Right cardiac atrium (tissue), 5 donors: ENCODE data around the gene MYBPHL. TPM values are rescaled to one million over a fixed set of nuclear protein-coding genes. Genes with fewer than 3 reads are reported as not detected.
"Not testable (repeated sequence)": the region's sequence is repeated elsewhere in the genome, so short reads cannot be mapped to it uniquely, and the experiment has no call there.

Source experiments
- ATAC-seq, 2 donors: fragments of 200-7000 bp; cut with Tn5 transposase; one replicate each; pipeline versions ENCODE4 v1.8.0 to v1.9.1; 2020; ENCODE audit warnings: moderate library complexity in 2 of 2, mild to moderate bottlenecking in 1 of 2
- DNase-seq, 3 donors: peaks; one replicate each; pipeline ENCODE4 v3.0.0-alpha.2; 2020
- H3K27ac ChIP-seq: one replicate; pipeline ENCODE4 v1.5.1; 2013; ENCODE audit warnings: mild to moderate bottlenecking, low read length, control low read depth, moderate library complexity
- H3K27me3 ChIP-seq: one replicate; pipeline ENCODE4 v1.6.1; 2013; ENCODE audit not compliant: control insufficient read depth, insufficient read depth
- H3K4me1 ChIP-seq: one replicate; pipeline ENCODE4 v1.6.1; 2013; ENCODE audit warnings: low read length; ENCODE audit not compliant: control insufficient read depth, insufficient read depth
- H3K4me3 ChIP-seq: one replicate; pipeline ENCODE4 v1.5.1; 2013; ENCODE audit warnings: low read length, control low read depth
- H3K9me3 ChIP-seq: one replicate; pipeline ENCODE4 v1.6.1; 2013; ENCODE audit warnings: low read length; ENCODE audit not compliant: control insufficient read depth
- WGBS: extraction: QIAGEN DNeasy Blood & Tissue Kit; methylation state at CpG from one replicate; pipeline ENCODE4 v1.1.7; 2013; 5-methylcytosine and 5-hydroxymethylcytosine counted together
- intact Hi-C, 4 donors: fragments of 100-400 bp; cut with DNase I; formaldehyde crosslinking; loops; one replicate each; pipeline versions ENCODE4 v1.11.0 to v1.14.0; 2022 to 2023
- polyA plus RNA-seq: library from polyadenylated mRNA; stranded (reverse); fragments of 200-250 nt; gene quantifications from one replicate; pipeline ENCODE4 v1.2.3, GENCODE V29; 2013
- total RNA-seq, 4 donors: library from RNA; stranded (reverse); fragmentation: NEBNext Ultra II Directional; extraction: Animal tissue kit (Norgen Biotek cat#: 25700); gene quantifications; one replicate each; pipeline ENCODE4 v1.2.1, GENCODE V29; 2021
- donor health status: healthy with polysubstance abuse.
- donor health status: DM: no; HTN: yes; CAD: no.
- donor health status: DM: no; HTN: no; CAD: no.
- donor health status: DM: no; HTN: yes; CAD: no; lungs with severe emphysema.
- donor health status: DM: yes; HTN: yes; CAD: no.

Gene MYBPHL
- total and polyA plus RNA-seq, 5 donors: 115 to 521 (median 264) TPM

DNA sequence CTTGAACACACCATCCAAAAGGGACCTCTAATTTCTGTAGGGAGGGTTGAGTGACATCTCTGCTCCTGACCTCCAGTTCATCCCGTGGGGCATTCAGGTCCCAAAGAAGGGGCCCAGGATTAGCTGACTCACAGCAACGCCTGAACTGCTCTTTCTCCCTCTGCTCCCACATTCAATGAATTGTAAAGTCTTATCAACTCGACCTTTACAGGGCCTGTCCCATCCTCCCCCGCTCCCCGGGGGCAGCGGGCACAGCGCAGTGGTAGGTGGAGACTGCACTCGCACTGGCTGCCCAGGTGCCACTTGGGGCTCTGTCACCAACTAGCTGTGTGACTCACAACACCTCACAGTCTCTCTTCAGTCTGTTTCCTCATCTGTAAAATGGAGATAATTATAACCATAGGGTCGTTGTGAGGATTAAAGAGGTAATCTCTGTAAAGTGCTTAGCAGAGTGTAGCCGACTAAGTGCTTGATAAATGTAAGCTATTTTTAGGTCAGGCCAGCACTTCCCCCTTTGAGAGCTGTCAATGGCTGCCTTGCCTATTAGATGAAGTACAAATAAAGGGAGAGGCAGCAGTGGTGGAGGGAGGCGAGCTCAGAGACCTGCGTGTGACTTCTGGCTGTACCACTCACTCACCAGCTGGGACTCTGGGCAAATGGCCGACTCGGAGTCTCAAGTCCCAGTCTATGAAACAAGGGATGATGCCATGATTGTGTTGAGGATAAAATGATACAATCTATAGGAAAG lies 637 bp upstream of the MYBPHL start:
- WGBS: 34% methylated on average over 14 of the region's 14 CpGs
- DNase-seq (peak; percentile 68 to 89 (median 86)), ATAC-seq (peak; percentile 86 to 89)
- intact Hi-C loops: loop anchor here in 2 of 4 donors (2.0 to 10.0 kb wide), 2 partner anchors 25 to 87 kb away; partner anchors contain the start of genes PSRC1 (in 1 of the 2) and SORT1 (in 1 of the 2)
- Histone ChIP-seq H3K27ac (peak overlapping the region; percentile 90), H3K4me1 (peaks cover 10% of the 10 kb centered on the region), H3K4me3 (no peak overlapping the region), H3K9me3 (no peaks in the 10 kb centered on the region), H3K27me3 (no peaks in the 10 kb centered on the region)

- H3K4me1 ChIP-seq: peaks cover 12% of the 10 kb centered on the region
- WGBS: 46% methylated on average over 10 of the region's 10 CpGs
- peak overlapping the region; percentile 90 for H3K27ac ChIP-seq
- H3K27me3 ChIP-seq, H3K9me3 ChIP-seq: not testable (repeated sequence)
- ATAC-seq (peak in 1 of 2 donors; percentile 1), DNase-seq (peak in 1 of 3 donors; percentile 46)
- intact Hi-C loops: loop anchor here in 2 of 4 donors (2.0 to 10.0 kb wide), 2 partner anchors 23 to 89 kb away; partner anchors contain the start of genes PSRC1 (in 1 of the 2) and SORT1 (in 1 of the 2)
- peak overlapping the region; percentile 44 for H3K4me3 ChIP-seq
These were observed 820 bp downstream of the MYBPHL start for GRCh38 chr1:109305991-109306390.

DNA sequence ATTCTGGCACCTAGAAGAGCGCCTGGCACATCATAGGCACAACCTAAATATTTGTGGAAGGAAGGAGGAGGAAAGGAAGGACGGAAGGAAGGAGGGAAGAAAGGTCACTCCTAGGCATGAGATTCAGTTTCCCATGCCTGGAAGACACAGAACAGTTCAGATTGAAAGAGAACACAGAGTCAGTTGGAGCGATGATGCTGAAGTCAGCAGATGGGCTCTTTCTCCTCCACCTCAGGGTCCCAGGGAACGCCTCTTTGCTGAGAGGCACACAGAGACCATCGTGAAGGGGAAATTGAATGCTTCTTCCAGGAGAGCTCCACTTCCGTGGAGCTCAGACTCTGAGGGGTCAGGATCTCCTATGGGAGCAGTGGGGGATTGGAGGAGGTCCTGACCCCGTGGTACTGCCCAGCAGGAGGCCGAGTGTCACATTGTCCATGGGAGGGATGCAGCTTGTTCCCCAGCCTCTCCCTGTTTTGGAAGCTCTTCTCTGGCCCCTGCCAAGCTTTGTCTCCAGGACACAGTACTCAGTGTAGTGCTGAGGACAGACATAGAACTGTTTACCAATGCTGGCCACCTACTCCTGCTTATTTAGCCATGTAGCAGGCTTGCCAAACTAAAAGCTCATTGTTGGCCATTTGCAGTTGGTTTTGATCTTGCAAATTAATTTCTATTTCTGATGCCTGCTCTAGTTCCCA lies 2.4 kb downstream of the MYBPHL start:
- ATAC-seq (peak in 1 of 2 donors; percentile 34), DNase-seq (peak in 2 of 3 donors; percentile 65)
- 37% methylated on average over 8 of the region's 8 CpGs for WGBS
- Histone ChIP-seq H3K9me3 (no peaks in the 10 kb centered on the region), H3K4me1 (peaks cover 25% of the 10 kb centered on the region), H3K27ac (peak overlapping the region; percentile 90), H3K4me3 (no peak overlapping the region), H3K27me3 (no peaks in the 10 kb centered on the region)
- intact Hi-C loops: loop anchor here in 1 of 4 donors (10.0 kb wide), 1 partner anchor 90 kb away; the partner anchor contains the start of gene SORT1

DNA sequence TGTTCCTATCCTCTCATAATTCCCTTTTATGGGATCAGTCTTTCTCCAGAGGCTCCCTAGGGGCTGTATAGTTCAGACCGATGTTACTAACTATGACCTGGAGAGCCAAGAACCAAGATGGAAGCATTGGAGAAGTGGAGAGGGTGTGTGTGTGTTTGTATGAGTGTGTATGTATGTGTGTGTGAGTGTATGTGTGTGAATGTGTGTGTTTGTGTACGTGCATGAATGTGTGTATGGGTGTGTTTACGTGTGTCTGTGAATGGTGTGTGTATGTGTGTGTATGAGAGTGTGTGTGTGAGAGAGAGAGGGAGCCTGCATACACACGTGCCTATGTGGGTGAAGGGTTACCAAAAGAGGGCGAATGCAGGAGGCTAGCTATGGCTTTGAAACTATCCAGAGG lies 4.9 kb downstream of the MYBPHL start:
- intact Hi-C loops: loop anchor here in 1 of 4 donors (10.0 kb wide), 1 partner anchor 93 kb away; the partner anchor contains the start of gene SORT1
- WGBS: 89% methylated on average over 5 of the region's 5 CpGs
- ATAC-seq: no peak

GRCh38 chr1:109300650-109301151 lies 6.1 kb downstream of the MYBPHL start:
- DNase-seq (peak; percentile 30 to 74 (median 65)), ATAC-seq (peak; percentile 61 to 65)
- H3K27ac ChIP-seq: peak overlapping the region; percentile 78
- no peaks in the 10 kb centered on the region for H3K9me3 ChIP-seq
- H3K27me3 ChIP-seq: no peaks in the 10 kb centered on the region
- intact Hi-C loops: loop anchor here in 1 of 4 donors (10.0 kb wide), 1 partner anchor 94 kb away; the partner anchor contains the start of gene SORT1
- WGBS: 48% methylated on average over 16 of the region's 16 CpGs
- H3K4me1 ChIP-seq: peaks cover 33% of the 10 kb centered on the region
- H3K4me3 ChIP-seq: no peak overlapping the region

More for the DNA sequence above, 4.9 kb downstream of the MYBPHL start:
- Histone ChIP-seq H3K4me1 (peaks cover 33% of the 10 kb centered on the region), H3K4me3 (no peak overlapping the region), H3K27ac (peak overlapping the region; percentile 50), H3K9me3 (no peaks in the 10 kb centered on the region), H3K27me3 (no peaks in the 10 kb centered on the region)
- DNase-seq: no peak

DNA sequence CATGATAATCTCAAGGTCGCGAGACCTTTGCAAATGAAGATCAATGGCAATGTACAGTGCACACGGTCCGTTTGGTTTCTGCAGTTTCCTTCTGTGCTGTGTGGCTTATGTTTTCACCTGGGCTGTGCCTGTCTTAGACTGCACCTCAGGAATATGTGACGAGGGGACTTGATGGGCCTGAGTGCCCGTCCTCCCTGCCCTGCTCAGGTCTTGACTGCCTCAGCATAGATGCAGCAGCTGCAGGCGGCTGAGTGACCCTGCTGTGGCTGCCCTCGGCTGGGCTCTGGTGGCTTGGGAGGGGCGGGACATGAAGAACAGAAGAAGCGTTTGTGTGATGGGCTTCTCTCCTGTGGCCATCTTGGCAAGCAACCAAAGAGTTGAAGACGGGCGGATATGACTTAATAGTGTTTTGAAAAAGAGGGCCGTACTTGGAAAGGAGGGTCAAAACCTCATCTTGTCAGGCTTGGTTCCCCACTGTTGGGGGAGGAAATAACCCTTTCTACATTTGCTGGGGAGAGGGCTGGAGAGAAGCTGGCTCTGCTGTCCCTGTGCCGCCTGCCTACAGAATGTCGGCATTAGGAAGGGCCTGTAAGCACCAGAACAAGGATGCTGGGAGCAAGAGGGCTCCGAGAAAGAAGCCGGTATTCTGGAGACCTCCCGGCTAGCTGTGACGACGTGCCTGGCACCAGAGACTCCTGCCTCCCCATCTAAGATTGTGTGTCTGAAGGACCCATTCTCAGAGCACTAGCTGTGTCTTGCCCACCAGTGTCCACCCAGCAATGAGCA lies 7.1 kb downstream of the MYBPHL start:
- Histone ChIP-seq H3K4me3 (no peak overlapping the region), H3K9me3 (no peaks in the 10 kb centered on the region), H3K27me3 (no peaks in the 10 kb centered on the region), H3K27ac (peak overlapping the region; percentile 78), H3K4me1 (peaks cover 29% of the 10 kb centered on the region)
- 41% methylated on average over 20 of the region's 20 CpGs for WGBS
- intact Hi-C loops: loop anchor here in 1 of 4 donors (10.0 kb wide), 1 partner anchor 95 kb away; the partner anchor contains the start of gene SORT1
- DNase-seq: peak; percentile 77 to 89 (median 86)
- peak; percentile 55 to 64 for ATAC-seq

- intact Hi-C loops: no loop called here
- no peak overlapping the region for H3K4me3 ChIP-seq
- no peaks in the 10 kb centered on the region for H3K27me3 ChIP-seq
- H3K27ac ChIP-seq: peak overlapping the region; percentile 78
- DNase-seq (peak; percentile 51 to 64 (median 61)), ATAC-seq (peak; percentile 42 to 61)
- H3K4me1 ChIP-seq: peaks cover 27% of the 10 kb centered on the region
- 17% methylated on average over 11 of the region's 11 CpGs for WGBS
- no peaks in the 10 kb centered on the region for H3K9me3 ChIP-seq
These were observed 7.9 kb downstream of the MYBPHL start for GRCh38 chr1:109298666-109299557.

DNA sequence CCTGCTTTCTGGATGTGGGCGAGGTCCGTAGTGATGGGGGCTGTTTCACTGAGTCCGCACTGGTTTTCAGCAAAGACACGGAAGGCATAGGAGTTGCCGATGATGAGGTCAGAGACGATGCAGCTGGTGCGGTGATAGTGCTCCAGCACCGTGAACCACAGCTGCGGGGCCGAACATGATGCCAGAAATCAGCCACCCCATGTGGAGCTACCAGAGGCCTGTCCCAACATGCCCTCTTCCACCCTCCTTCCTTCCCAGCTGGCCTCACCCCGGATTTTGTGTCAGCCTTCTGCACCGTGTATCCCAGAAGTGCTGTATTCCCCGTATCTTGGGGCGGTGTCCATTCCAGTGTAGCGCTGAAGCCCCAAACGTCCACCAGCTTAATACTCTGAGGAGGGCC lies 10.0 kb downstream of the MYBPHL start:
- intact Hi-C loops: no loop called here
- Histone ChIP-seq H3K27me3 (no peaks in the 10 kb centered on the region), H3K4me1 (peaks cover 26% of the 10 kb centered on the region), H3K27ac (no peak overlapping the region), H3K9me3 (no peaks in the 10 kb centered on the region), H3K4me3 (no peak overlapping the region)
- DNase-seq (no peak), ATAC-seq (no peak)
- WGBS: 94% methylated on average over 16 of the region's 16 CpGs

DNA sequence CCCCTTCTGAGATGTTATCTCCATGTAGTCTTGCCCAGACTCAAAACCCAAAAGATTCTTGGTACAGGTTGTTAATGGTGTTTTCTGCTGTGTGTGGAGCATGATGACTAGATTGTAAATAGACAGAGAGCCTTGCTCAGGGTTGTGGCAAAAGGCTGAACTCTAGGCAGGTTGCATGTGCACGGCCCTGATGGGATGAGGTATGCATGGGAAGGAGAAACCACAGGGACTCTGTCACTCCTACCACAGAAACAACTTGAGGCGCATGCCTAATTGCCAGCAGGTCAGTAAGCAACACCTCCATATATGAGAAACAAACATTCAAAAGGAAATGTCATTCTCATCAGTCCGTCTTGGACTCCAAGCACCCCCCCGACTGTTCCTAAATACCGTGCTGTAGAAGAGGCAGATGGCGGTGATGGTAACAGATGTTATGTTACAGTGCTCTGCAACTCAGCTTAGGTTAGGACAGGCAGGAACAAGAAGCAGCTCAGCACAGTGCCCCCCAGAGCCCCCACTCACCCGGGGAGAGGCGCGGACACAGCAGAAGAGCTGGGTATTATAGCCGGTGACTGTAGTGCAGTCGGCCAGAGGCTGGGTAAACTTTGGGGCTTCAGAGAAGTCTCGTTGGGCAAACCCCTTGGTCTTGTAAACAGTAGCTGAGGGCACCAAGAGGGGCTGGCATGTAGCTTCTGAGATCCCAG lies 10.9 kb downstream of the MYBPHL start:
- Histone ChIP-seq H3K27ac (no peak overlapping the region), H3K27me3 (no peaks in the 10 kb centered on the region), H3K4me1 (peaks cover 26% of the 10 kb centered on the region), H3K4me3 (no peak overlapping the region), H3K9me3 (no peaks in the 10 kb centered on the region)
- intact Hi-C loops: no loop called here
- 81% methylated on average over 12 of the region's 12 CpGs for WGBS
- ATAC-seq: no peak
- DNase-seq: no peak
